Measurements from ENCODE around the gene SF3A2.

GRCh38 chr19:2207008-2207407 lies 29.6 kb upstream of the SF3A2 start:
- TF ChIP-seq CTCF (IDR thresholded peaks at IDR 0.05): no peak
- no peak for TF ChIP-seq POLR2A (IDR thresholded peaks at IDR 0.05)
